Measurements from ENCODE around the gene RIPOR3. TPM values are rescaled to one million over a fixed set of nuclear protein-coding genes. Genes with fewer than 3 reads are reported as not detected.

RIPOR3 gene
- polyA plus RNA-seq, 1 donor (not counting 4 experiments of a cell fraction or from before 2014, with no cell fraction given), result 0.10 TPM

GRCh38 chr20:50649590-50649989 is 41.8 kb downstream of the RIPOR3 start:
- Histone ChIP-seq H2AFZ (ENCODE audit: control insufficient read depth, low read length) (no peak overlapping the region), H3K27me3 (ENCODE audit: control insufficient read depth, extremely low read depth, insufficient read depth, low read length) (no peaks in the 10 kb centered on the region), H3K27ac (ENCODE audit: control insufficient read depth, insufficient read depth, low read length) (no peak overlapping the region), H3K4me3 (ENCODE audit: control insufficient read depth in 2 of 3, extremely low read depth in 1 of 3, insufficient read depth in 2 of 3, low read depth in 1 of 3, low read length in 3 of 3) (no peak overlapping the region), H3K9me3 (ENCODE audit: control insufficient read depth, low read depth, low read length) (no peaks in the 10 kb centered on the region), H4K20me1 (ENCODE audit: control insufficient read depth, extremely low read depth, insufficient read depth, low read length) (no peaks in the 10 kb centered on the region), H3K9ac (ENCODE audit: control insufficient read depth, extremely low read depth, insufficient read depth, low read length) (no peak overlapping the region), H3K4me2 (ENCODE audit: control insufficient read depth, extremely low read depth, insufficient read depth, low read depth, low read length) (no peak overlapping the region), H3K36me3 (ENCODE audit: control insufficient read depth in 2 of 2, extremely low read depth in 1 of 2, insufficient read depth in 2 of 2, low read length in 2 of 2) (no peaks in the 10 kb centered on the region), H3K79me2 (ENCODE audit: control insufficient read depth, insufficient read depth, low read length) (no peaks in the 10 kb centered on the region), H3K4me1 (ENCODE audit: control insufficient read depth, extremely low read depth, insufficient read depth, low read length) (peaks cover 11% of the 10 kb centered on the region), H3K9me1 (ENCODE audit: control insufficient read depth, extremely low read depth, insufficient read depth, low read length) (no peaks in the 10 kb centered on the region)
- no peak for TF ChIP-seq EZH2 (IDR thresholded peaks at IDR 0.05; ENCODE audit: low read length)
- TF ChIP-seq, protein P1, sequence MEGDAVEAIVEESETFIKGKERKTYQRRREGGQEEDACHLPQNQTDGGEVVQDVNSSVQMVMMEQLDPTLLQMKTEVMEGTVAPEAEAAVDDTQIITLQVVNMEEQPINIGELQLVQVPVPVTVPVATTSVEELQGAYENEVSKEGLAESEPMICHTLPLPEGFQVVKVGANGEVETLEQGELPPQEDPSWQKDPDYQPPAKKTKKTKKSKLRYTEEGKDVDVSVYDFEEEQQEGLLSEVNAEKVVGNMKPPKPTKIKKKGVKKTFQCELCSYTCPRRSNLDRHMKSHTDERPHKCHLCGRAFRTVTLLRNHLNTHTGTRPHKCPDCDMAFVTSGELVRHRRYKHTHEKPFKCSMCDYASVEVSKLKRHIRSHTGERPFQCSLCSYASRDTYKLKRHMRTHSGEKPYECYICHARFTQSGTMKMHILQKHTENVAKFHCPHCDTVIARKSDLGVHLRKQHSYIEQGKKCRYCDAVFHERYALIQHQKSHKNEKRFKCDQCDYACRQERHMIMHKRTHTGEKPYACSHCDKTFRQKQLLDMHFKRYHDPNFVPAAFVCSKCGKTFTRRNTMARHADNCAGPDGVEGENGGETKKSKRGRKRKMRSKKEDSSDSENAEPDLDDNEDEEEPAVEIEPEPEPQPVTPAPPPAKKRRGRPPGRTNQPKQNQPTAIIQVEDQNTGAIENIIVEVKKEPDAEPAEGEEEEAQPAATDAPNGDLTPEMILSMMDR (optimal IDR thresholded peaks at IDR 0.05 in 1 of 3, IDR thresholded peaks at IDR 0.05 in 1 of 3, conservative IDR thresholded peaks at IDR 0.05 in 1 of 3; ENCODE audit: extremely low read depth in 1 of 3, insufficient read depth in 2 of 3, low read length in 3 of 3), result no peak
- FAIRE-seq, result no peak
- no peak for DNase-seq (ENCODE audit: low read depth, low spot score)
- dilution Hi-C loops (cut with MboI; ENCODE audit: extremely low pct_ligation_motif_present, low sequenced_read_pairs), result no loop called here

DNA sequence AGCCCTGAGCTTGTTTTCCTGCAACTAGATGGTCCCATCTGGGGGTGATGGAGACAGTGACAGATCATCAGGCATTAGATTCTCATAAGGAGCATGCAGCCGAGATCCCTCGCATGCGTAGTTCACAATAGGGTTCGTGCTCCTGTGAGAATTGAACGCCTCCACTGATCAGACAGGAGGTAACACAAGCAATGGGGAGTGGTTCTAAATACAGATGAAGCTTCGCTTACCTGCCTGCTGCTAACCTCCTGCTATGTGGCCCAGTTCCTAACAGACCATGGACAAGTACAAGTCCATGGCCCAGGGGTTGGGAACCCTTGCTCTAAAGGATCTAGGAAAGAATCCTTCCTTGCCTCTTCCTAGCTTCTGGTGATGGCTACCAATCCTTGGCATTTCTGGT is 42.7 kb downstream of the RIPOR3 start:
- DNase-seq (ENCODE audit: low read depth, low spot score), result no peak
- FAIRE-seq, result no peak
- no peak overlapping the region for H3K27ac ChIP-seq (ENCODE audit: control insufficient read depth, insufficient read depth, low read length)

More for the DNA sequence above, 42.7 kb downstream of the RIPOR3 start:
- Histone ChIP-seq H3K9me1 (ENCODE audit: control insufficient read depth, extremely low read depth, insufficient read depth, low read length) (no peaks in the 10 kb centered on the region), H3K4me2 (ENCODE audit: control insufficient read depth, extremely low read depth, insufficient read depth, low read depth, low read length) (no peak overlapping the region), H3K9ac (ENCODE audit: control insufficient read depth, extremely low read depth, insufficient read depth, low read length) (no peak overlapping the region), H3K9me3 (ENCODE audit: control insufficient read depth, low read depth, low read length) (no peaks in the 10 kb centered on the region), H3K4me3 (ENCODE audit: control insufficient read depth in 2 of 3, extremely low read depth in 1 of 3, insufficient read depth in 2 of 3, low read depth in 1 of 3, low read length in 3 of 3) (no peak overlapping the region), H4K20me1 (ENCODE audit: control insufficient read depth, extremely low read depth, insufficient read depth, low read length) (no peaks in the 10 kb centered on the region), H3K4me1 (ENCODE audit: control insufficient read depth, extremely low read depth, insufficient read depth, low read length) (peaks cover 11% of the 10 kb centered on the region), H3K36me3 (ENCODE audit: control insufficient read depth in 2 of 2, extremely low read depth in 1 of 2, insufficient read depth in 2 of 2, low read length in 2 of 2) (no peaks in the 10 kb centered on the region), H2AFZ (ENCODE audit: control insufficient read depth, low read length) (no peak overlapping the region), H3K27me3 (ENCODE audit: control insufficient read depth, extremely low read depth, insufficient read depth, low read length) (no peaks in the 10 kb centered on the region), H3K79me2 (ENCODE audit: control insufficient read depth, insufficient read depth, low read length) (no peaks in the 10 kb centered on the region)
- dilution Hi-C loops (cut with MboI; ENCODE audit: extremely low pct_ligation_motif_present, low sequenced_read_pairs), result no loop called here
- TF ChIP-seq, protein P1 (optimal IDR thresholded peaks at IDR 0.05 in 1 of 3, IDR thresholded peaks at IDR 0.05 in 1 of 3, conservative IDR thresholded peaks at IDR 0.05 in 1 of 3; ENCODE audit: extremely low read depth in 1 of 3, insufficient read depth in 2 of 3, low read length in 3 of 3), result no peak
- no peak for TF ChIP-seq EZH2 (IDR thresholded peaks at IDR 0.05; ENCODE audit: low read length)
